GM10266 (cell line): ENCODE measurements around the gene MACROD2.

ENCODE experiments used
- DNase-seq: peaks from one replicate; pipeline ENCODE4 v3.0.0; 2012; ENCODE audit errors: extremely low spot score
- CTCF ChIP-seq: IDR thresholded peaks from 2 replicates; pipeline ENCODE4 v1.5.1; 2012; ENCODE audit warnings: mild to moderate bottlenecking, low read depth; ENCODE audit not compliant: control insufficient read depth, insufficient read depth; ENCODE audit errors: missing control alignments

MACROD2 gene

GRCh38 chr20:15396026-15396425, 1400.7 kb downstream of the MACROD2 start:
- no peak for TF ChIP-seq CTCF
- DNase-seq = no peak

GRCh38 chr20:15396900-15397299, 1401.6 kb downstream of the MACROD2 start:
- TF ChIP-seq CTCF = no peak
- DNase-seq = no peak

GRCh38 chr20:15399781-15400180, 1404.5 kb downstream of the MACROD2 start:
- no peak for TF ChIP-seq CTCF
- DNase-seq = no peak

GRCh38 chr20:15406072-15406471, 1410.8 kb downstream of the MACROD2 start:
- no peak for DNase-seq
- no peak for TF ChIP-seq CTCF

GRCh38 chr20:15411781-15412180, 1416.5 kb downstream of the MACROD2 start:
- TF ChIP-seq CTCF = no peak
- DNase-seq = no peak

- DNase-seq = no peak
- TF ChIP-seq CTCF = no peak
Observed at GRCh38 chr20:15415908-15416307, 1420.6 kb downstream of the MACROD2 start.

GRCh38 chr20:15419856-15420255, 1424.5 kb downstream of the MACROD2 start:
- DNase-seq = no peak
- no peak for TF ChIP-seq CTCF

- no peak for DNase-seq
- no peak for TF ChIP-seq CTCF
Observed at GRCh38 chr20:15422966-15423365, 1427.7 kb downstream of the MACROD2 start.
